ENCODE measurements around the gene PHOSPHO2.

DNA sequence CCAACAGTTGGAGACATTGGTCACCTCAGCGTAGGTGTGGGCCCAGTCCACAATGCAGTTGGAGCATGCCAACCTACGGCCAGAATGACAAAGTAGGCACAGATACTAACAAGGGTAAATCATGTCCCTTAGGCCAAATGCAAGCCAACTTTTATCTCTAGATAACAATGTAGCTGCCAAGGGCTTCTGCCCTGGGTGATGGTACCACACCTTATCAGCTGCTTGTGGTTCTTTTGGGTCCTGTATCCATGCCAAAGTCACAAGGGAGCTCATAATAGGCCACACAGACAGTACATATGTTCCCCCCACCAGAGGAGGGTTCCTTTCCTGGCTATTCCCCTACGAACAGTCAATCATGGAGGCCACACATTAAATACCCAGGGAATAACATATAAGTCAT lies 19.1 kb downstream of the PHOSPHO2 start:
- TF ChIP-seq POLR2A (IDR thresholded peaks at IDR 0.05) = no peak
- TF ChIP-seq, protein P1, sequence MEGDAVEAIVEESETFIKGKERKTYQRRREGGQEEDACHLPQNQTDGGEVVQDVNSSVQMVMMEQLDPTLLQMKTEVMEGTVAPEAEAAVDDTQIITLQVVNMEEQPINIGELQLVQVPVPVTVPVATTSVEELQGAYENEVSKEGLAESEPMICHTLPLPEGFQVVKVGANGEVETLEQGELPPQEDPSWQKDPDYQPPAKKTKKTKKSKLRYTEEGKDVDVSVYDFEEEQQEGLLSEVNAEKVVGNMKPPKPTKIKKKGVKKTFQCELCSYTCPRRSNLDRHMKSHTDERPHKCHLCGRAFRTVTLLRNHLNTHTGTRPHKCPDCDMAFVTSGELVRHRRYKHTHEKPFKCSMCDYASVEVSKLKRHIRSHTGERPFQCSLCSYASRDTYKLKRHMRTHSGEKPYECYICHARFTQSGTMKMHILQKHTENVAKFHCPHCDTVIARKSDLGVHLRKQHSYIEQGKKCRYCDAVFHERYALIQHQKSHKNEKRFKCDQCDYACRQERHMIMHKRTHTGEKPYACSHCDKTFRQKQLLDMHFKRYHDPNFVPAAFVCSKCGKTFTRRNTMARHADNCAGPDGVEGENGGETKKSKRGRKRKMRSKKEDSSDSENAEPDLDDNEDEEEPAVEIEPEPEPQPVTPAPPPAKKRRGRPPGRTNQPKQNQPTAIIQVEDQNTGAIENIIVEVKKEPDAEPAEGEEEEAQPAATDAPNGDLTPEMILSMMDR (IDR thresholded peaks at IDR 0.05) = no peak

Data from esophagus squamous epithelium (tissue), 4 donors.